HPDE6-E6E7 (cell line): Measurements from ENCODE around the gene MYH15.

ENCODE experiments used
- DNase-seq: peaks from one replicate; pipeline ENCODE4 v3.0.0; 2011; ENCODE audit warnings: missing footprints; ENCODE audit errors: extremely low spot score

MYH15 gene

GRCh38 chr3:108415661-108416060 lies 94.7 kb downstream of the MYH15 start:
- DNase-seq: no peak

DNA sequence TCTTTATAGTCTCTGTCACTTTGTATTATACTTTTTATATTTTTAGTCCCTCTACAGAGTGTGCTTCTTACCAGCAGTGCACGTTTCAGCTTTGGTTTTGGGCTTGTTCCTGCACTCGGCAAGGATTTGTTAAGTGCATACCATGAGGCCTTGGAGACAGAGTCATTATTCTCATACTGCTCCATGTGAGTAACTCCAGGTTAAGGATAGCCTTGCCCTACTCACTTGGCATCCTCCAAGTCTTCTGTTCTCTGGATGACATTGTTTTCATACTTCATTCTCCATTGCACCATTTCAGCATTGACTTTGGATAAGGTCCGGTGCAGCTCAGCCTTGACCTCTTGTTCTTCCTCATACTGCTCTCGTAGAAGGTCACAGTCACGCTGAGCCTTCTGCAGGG lies 96.4 kb downstream of the MYH15 start:
- no peak for DNase-seq

DNA sequence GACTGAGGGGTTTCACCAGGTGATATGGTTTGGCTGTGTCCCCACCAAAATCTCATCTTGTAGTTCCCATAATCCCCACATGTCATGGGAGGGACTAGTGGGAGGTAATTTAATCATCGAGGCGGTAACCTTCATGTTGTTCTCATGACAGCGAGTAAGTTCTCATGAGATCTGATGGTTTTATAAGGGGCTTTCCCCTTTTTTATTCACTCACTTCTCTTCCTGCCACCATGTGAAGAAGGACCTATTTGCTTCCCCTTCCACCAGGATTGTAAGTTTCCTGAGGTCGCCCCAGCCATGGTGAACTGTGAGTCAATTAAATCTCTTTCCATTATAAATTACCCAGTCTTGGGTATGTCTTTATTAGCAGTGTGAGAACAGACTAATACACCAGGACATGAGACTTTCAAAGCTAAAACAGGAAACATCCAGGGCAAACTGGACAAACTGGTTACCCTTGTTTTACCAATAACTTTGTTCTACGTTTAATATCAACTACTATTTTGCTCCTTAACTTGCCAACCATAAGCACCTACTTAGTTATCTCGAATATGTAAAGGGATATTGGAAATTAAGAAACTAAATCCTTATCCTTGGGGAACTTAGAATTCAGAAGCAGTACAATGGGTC lies 98.2 kb downstream of the MYH15 start:
- peak; percentile 29 for DNase-seq

DNA sequence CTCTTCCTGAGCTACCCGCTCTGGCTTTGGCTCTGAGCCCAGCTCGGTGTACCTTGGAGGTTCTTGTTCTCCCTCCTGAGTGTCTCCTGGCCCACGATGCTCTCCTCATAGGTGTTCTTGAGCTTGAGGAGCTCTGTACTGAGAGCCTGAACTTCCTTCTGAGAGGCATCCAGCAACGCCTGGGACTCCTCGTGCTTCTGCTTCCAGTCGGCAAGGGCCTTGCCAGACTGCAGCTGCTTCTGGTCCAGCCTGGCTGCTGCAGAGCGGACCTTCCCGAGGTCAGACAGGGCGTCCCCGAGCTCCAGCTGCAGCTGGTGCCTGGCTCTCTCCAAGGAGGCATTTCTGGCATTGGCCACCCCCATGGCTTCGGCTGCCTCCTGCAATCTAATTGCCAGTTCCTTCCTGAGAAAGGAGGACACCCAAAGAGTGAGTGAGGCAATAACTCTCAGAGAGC lies 99.8 kb downstream of the MYH15 start:
- no peak for DNase-seq

- no peak for DNase-seq
Observed at GRCh38 chr3:108409800-108410178, 100.6 kb downstream of the MYH15 start.

DNA sequence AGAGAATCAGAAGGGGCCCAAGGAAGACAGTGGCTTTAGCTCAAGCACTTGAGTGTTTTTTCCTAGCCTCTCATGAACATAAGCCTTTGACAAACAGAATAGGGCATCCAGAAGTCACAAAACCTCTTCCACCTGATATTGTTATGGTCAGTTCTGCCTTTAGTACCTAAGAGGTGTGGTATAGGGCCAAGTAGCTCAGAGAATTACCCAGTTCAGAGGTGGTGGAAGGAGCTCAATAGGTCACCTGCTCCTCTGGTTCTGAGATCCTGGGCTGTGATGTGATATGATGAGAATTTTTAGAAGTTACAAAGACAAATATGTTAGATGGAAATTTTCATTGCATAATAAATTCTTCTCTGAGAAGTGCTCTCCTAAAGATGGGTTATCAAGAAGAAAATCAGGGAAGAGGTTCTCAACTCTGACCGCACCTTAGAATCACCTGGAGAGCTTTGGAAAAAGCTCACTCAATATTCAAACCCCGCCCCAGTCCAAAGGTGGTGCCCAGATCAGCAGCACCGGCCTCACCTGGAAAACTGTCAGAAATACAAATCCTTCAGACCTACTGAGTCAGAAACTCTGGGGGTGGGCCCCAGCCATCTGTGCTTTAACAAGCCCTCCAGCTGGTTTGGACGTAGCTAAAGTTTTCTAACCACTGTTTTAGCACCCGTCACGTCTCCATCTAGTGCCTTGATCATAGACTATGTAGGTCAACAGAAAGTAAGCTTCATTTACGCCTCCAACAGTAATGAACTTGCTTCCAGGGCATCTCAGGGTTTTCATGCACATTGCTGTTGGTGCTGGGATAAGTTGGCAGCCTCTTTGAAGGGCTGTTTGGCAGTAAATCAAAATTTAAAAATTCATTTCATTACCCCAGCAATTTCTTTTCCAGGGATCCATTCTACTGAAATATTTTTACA lies 101.3 kb downstream of the MYH15 start:
- no peak for DNase-seq

DNA sequence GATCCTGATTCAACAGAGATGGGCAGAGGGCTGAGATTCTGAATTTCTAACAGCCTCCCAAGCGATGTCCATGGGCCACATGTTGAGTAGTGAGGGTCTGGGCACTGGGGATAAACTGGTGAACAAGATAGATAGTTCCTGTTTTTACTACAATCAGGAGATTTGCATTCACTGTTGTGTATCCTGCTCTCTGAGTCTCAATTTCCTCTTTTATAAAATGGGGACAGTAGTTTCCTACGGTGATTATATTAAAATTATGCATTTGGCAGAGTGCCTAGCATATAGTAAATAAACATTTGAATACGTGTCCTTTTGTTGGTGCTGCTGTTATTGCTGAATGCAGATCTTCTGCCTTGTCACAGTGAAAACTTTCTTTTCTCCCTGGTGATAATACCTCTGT lies 102.5 kb downstream of the MYH15 start:
- no peak for DNase-seq

DNA sequence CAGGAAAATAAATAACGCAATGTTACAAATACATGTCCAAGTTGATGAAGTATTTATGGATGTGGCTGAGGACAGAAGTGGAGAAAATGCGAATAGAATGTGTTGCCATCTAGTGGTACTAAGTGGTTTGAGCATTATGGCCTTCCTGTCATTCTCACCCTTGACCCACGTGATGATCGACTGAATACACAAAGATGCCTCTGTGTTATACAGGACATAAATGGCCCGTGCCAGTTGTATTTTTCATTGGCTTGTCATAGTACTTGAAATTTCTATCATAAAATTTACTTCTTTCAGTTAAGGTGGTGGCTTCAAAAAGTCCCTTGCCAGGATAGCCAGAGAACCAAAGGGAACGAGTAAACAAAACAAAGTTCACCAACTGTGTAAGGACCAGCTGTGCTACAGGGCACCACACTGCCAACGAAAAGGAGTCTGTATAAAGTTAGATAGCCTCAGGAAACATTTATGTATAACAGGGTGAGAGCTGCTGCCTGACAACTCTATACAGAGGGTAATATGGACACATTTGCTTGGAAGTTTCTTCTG lies 103.7 kb downstream of the MYH15 start:
- peak; percentile 44 for DNase-seq

DNA sequence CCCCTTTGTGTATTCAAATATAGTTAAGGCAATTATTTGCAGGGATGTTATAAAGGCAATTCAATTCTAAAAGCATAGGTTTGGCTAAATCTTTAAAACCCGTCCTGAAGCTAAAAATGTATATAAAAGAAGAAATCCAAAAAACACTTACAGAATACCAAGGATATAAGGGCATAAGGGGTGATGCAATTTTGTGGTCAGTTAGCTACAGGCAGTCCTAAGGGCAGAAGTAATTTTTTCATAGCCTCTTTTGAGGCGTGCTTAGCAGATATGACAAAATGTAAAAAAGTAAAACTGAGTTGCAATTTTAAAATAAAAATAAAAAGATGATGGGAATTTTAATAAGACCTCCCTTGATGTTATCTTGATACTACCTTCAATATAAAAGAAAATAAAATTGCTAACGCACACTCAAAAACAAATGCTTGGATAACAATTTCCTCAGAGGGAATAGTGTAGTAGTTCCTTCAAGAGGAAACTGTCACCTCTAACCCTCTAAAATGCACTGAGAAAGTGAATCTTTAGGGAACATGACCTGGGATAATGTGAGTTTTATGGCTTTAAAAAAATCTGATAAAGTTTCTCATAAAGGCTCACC lies 104.2 kb downstream of the MYH15 start:
- DNase-seq: no peak

GRCh38 chr3:108404368-108404767 lies 106.0 kb downstream of the MYH15 start:
- DNase-seq: no peak

GRCh38 chr3:108403686-108404345 lies 106.6 kb downstream of the MYH15 start:
- no peak for DNase-seq

GRCh38 chr3:108403198-108403597 lies 107.2 kb downstream of the MYH15 start:
- DNase-seq: no peak

DNA sequence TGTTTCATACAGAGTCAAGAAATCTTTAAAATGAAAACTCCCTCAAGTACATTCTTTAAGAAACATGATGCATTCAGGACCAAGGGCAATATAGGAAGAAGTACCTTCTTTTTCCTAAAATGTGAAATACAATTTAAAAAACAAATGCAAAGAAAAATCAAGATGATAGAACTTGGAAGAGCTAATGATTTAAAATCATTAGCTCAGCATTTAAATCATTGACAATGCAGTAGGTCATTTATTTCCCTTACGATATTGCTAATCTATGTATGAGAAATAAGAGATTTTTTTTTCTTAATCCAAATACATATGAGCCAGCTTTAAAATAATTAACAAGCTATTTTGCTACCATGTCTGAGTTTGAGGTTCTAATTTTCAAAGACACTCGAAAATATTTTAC lies 108.6 kb downstream of the MYH15 start:
- no peak for DNase-seq

DNA sequence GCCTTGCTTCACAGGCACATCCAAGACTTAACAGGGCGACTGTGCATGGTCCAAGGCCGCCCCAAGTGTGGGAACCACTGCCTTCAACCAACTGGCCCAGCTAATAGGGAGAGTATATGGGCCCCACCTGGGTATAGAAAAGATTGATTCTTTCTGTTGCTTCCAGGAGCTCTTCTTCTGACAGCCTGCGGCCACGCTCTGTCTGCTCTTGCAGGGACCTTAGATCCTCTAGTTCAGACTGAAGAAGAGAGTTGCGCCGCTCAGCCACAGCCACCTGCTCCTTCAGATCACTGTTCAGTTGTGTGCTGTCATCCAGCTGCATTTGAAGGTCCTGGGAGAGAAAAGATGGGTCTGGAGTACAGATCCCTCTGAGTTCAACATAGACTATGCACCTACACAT lies 111.9 kb downstream of the MYH15 start:
- no peak for DNase-seq

GRCh38 chr3:108396336-108396735 lies 114.1 kb downstream of the MYH15 start:
- DNase-seq: no peak

DNA sequence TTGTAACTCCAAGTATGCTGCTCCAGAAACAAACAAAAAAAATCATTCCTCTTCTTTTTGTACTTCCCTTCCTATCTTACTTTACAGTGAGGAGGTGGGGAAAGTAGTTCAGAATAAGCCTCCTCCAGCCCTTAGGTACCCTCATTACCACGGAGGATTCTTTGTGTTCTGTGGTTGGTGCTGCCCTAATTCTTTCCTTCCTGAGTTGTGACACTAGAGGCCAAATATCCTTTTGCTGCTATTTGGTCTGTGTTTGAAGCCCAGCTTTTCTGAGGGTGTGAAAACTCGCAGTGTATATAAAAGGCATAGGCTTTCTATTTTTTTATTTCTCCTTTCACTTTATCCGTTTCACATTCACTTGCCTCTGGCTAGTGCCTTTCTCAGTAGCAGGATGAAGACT lies 115.8 kb downstream of the MYH15 start:
- DNase-seq: no peak

DNA sequence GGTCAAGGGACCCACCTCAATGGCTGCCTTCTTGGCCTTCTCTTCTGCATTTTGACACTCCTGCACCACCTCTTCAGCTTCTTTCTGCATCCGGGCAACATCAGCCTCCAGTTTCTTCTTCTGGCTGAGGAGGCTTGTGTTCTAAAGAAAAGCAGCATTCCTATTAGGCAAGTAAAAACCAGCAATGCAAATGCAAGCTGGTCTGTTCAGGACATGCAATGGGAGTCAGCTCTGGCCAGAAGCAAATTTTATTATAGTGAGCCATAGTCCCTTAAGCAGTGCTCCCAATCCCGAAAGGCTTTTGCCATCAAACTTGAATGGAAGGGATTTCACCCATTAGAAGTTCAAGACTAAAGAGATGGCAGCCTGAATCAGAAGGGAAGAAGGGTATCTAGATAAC lies 116.4 kb downstream of the MYH15 start:
- DNase-seq: no peak

DNA sequence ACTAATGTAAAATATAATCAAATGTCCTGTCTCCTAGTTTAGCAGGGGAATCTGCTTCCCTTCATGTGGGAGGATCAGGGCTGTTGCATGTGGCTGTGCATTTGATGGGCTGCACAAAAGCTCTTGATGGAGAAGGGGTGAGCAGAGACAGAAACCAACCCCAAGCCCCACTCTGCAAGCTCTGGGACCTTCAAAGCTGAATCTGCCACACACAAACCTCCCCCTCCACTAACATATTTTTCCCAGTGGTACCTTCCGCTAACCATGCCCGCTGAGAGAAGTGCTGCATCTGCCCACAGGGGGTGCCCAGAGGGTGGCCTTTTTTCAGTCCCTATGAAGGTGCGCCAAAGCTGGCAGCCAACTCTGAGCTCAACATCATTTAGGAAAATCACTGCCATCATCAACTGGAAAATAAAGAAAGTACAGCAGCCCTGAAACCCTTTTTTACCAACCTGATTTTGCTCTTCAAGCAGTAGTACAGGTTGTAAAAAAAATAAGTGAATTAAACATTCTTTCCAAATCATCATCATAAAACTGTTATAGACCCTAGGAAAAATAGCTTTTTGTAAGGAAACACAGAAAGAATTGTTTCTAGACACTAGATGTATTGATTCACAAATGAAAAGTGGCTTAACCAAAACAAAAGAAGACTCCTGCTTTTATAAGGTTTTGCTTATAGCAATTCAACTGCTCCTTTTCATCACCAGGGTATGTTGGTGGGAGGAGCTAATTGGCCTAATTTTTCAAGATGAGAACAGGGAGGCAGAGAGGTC lies 117.1 kb downstream of the MYH15 start:
- no peak for DNase-seq

- no peak for DNase-seq
Observed at GRCh38 chr3:108391917-108392593, 118.3 kb downstream of the MYH15 start.

- no peak for DNase-seq
Observed at GRCh38 chr3:108389372-108389771, 121.0 kb downstream of the MYH15 start.
